Measurements from ENCODE around the gene REEP3.
"Not testable (repeated sequence)": the region's sequence is repeated elsewhere in the genome, so short reads cannot be mapped to it uniquely, and the experiment has no call there.

Gene REEP3

DNA sequence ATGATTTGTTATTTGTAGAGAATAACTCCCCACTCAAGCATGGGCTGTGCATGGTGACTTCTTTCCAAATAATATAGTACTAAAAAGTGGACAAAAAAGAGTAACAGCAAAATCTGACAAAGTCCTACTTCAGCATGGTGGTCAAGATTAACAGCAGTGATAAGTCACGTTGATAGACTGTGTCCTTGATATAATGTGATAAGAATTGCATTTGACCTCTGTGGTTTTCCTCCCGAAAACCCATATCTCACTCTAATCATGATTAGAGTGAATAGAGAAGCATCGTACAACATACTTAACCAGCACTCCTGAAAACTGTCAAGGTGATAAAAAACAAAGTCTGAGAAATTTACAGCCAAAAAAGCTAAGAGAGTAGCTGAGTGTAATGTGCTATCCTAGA is 42.4 kb downstream of the REEP3 start:
- no peak overlapping the region for H3K4ac ChIP-seq (ENCODE audit: low read depth in 1 of 2, low read length in 2 of 2)
- DNase-seq: no peak
- no peak overlapping the region for H2BK120ac ChIP-seq (ENCODE audit: low read depth, low read length)
- no peak overlapping the region for H3K27ac ChIP-seq (ENCODE audit: low read length, poor library complexity, severe bottlenecking)
- no peak overlapping the region for H2BK5ac ChIP-seq (ENCODE audit: low read depth, low read length, poor library complexity, severe bottlenecking)
- no peaks in the 10 kb centered on the region for H3K27me3 ChIP-seq (ENCODE audit: control insufficient read depth in 1 of 2, insufficient read depth in 1 of 2, low read length in 2 of 2)
- no peak overlapping the region for H3K14ac ChIP-seq (ENCODE audit: low read length in 2 of 2)
- no peak overlapping the region for H2AFZ ChIP-seq (ENCODE audit: low read depth, low read length)
- H3K36me3 ChIP-seq (ENCODE audit: control insufficient read depth in 1 of 2, insufficient read depth in 2 of 2, low read depth in 1 of 2, low read length in 2 of 2): peaks cover 0 to 3% of the 10 kb centered on the region in 2 experiments
- no peak overlapping the region for H4K91ac ChIP-seq (ENCODE audit: low read length)
- no peak overlapping the region for H2AK5ac ChIP-seq (ENCODE audit: low read length, severe bottlenecking)
- H3K9me3 ChIP-seq (ENCODE audit: control insufficient read depth, low read length): no peaks in the 10 kb centered on the region
- no peak overlapping the region for H4K8ac ChIP-seq (ENCODE audit: low read length)
- H3K4me2 ChIP-seq (ENCODE audit: low read length, poor library complexity, severe bottlenecking): no peak overlapping the region
- no peaks in the 10 kb centered on the region for H3K4me1 ChIP-seq (ENCODE audit: control insufficient read depth, insufficient read depth, low read depth, low read length)
- H3K23ac ChIP-seq (ENCODE audit: low read length in 2 of 2): no peak overlapping the region
- H2BK12ac ChIP-seq (ENCODE audit: low read length in 2 of 2): no peak overlapping the region
- peaks cover 15% of the 10 kb centered on the region for H3K79me1 ChIP-seq (replicated peaks; ENCODE audit: low read length, poor library complexity, severe bottlenecking)
- no peak overlapping the region for H3K4me3 ChIP-seq (ENCODE audit: insufficient read depth in 1 of 2, low read depth in 1 of 2, low read length in 2 of 2)
- H2BK15ac ChIP-seq (ENCODE audit: low read depth, poor library complexity, severe bottlenecking): no peak overlapping the region
- H3K9ac ChIP-seq (ENCODE audit: low read length): no peak overlapping the region
- WGBS: 86% methylated on average over 1 of the region's 3 CpGs
- no peak overlapping the region for H3K18ac ChIP-seq (ENCODE audit: low read depth in 1 of 2, low read length in 2 of 2)

DNA sequence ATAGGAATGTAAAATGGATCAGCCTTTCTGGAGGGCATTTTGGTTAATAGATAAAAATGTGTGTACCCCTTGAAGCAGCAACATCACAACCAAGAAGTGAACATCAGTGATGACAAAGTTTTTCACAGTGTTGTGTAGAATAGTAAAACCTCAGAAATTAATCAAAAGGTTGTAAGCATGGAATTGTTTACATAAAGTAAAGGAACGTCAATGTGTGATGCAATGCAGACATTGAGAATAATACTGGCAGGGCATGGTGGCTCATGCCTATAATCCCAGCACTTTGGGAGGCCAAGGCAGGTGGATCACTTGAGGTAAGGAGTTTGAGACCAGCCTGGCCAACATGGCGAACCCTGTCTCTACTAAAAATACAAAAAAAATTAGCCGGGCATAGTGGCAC is 43.5 kb downstream of the REEP3 start:
- H3K18ac ChIP-seq (ENCODE audit: low read depth in 1 of 2, low read length in 2 of 2); H2BK15ac ChIP-seq (ENCODE audit: low read depth, poor library complexity, severe bottlenecking); H2AFZ ChIP-seq (ENCODE audit: low read depth, low read length); H2BK120ac ChIP-seq (ENCODE audit: low read depth, low read length); H3K9me3 ChIP-seq (ENCODE audit: control insufficient read depth, low read length); H3K14ac ChIP-seq (ENCODE audit: low read length in 2 of 2); H3K27ac ChIP-seq (ENCODE audit: low read length, poor library complexity, severe bottlenecking); H3K36me3 ChIP-seq (ENCODE audit: control insufficient read depth in 1 of 2, insufficient read depth in 2 of 2, low read depth in 1 of 2, low read length in 2 of 2); DNase-seq; H3K9ac ChIP-seq (ENCODE audit: low read length); H4K8ac ChIP-seq (ENCODE audit: low read length); H3K23ac ChIP-seq (ENCODE audit: low read length in 2 of 2); H3K27me3 ChIP-seq (ENCODE audit: control insufficient read depth in 1 of 2, insufficient read depth in 1 of 2, low read length in 2 of 2); H2AK5ac ChIP-seq (ENCODE audit: low read length, severe bottlenecking); H3K4me1 ChIP-seq (ENCODE audit: control insufficient read depth, insufficient read depth, low read depth, low read length); H2BK12ac ChIP-seq (ENCODE audit: low read length in 2 of 2); H3K4me2 ChIP-seq (ENCODE audit: low read length, poor library complexity, severe bottlenecking); H3K4ac ChIP-seq (ENCODE audit: low read depth in 1 of 2, low read length in 2 of 2); H3K4me3 ChIP-seq (ENCODE audit: insufficient read depth in 1 of 2, low read depth in 1 of 2, low read length in 2 of 2); H4K91ac ChIP-seq (ENCODE audit: low read length); H2BK5ac ChIP-seq (ENCODE audit: low read depth, low read length, poor library complexity, severe bottlenecking): not testable (repeated sequence)
- WGBS: 79% methylated on average over 3 of the region's 3 CpGs
- H3K79me1 ChIP-seq (replicated peaks; ENCODE audit: low read length, poor library complexity, severe bottlenecking): peaks cover 15% of the 10 kb centered on the region

DNA sequence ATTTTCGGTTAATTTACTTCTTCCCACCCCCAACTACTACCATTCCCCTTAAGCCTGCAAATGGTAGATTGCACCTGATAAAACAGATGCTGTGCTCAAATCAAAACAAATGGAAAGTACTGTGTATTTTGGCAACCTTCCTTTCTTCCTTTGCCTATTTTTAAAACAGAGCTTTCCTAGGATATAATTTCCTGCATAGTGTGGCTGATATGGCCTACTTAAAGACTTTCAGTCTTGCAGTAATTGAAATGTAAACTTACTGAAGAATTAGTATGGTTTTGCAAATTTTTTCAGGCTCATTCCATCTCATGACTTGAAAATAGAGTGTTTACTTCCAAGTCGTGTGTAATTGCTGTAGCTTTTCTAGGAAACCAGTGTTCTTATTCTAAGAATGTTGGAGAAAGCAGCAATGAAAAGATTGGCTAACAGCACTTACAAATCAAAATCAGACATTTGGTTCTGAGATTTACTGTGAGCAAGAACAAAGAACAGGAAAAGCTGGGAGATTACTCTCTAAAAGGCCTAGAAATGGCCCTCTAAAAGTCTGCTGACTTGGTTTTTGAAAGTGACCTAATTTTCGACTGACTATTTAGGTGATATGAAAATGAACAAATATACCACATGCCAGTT is 52.0 kb downstream of the REEP3 start:
- Histone ChIP-seq H3K36me3 (ENCODE audit: control insufficient read depth in 1 of 2, insufficient read depth in 2 of 2, low read depth in 1 of 2, low read length in 2 of 2) (peaks cover 7 to 26% of the 10 kb centered on the region in 2 experiments), H3K4me2 (ENCODE audit: low read length, poor library complexity, severe bottlenecking) (peak overlapping the region; percentile 33), H4K91ac (ENCODE audit: low read length) (no peak overlapping the region), H3K9ac (ENCODE audit: low read length) (peak overlapping the region; percentile 71), H3K23ac (ENCODE audit: low read length in 2 of 2) (no peak overlapping the region), H3K4me3 (ENCODE audit: insufficient read depth in 1 of 2, low read depth in 1 of 2, low read length in 2 of 2) (no peak overlapping the region), H3K9me3 (ENCODE audit: control insufficient read depth, low read length) (no peaks in the 10 kb centered on the region), H3K27ac (ENCODE audit: low read length, poor library complexity, severe bottlenecking) (peak overlapping the region; percentile 49), H3K27me3 (ENCODE audit: control insufficient read depth in 1 of 2, insufficient read depth in 1 of 2, low read length in 2 of 2) (no peaks in the 10 kb centered on the region), H3K14ac (ENCODE audit: low read length in 2 of 2) (no peak overlapping the region), H4K8ac (ENCODE audit: low read length) (no peak overlapping the region), H2BK120ac (ENCODE audit: low read depth, low read length) (no peak overlapping the region), H3K79me1 (replicated peaks; ENCODE audit: low read length, poor library complexity, severe bottlenecking) (peaks cover 19% of the 10 kb centered on the region), H2BK5ac (ENCODE audit: low read depth, low read length, poor library complexity, severe bottlenecking) (no peak overlapping the region), H2AFZ (ENCODE audit: low read depth, low read length) (no peak overlapping the region), H3K4ac (ENCODE audit: low read depth in 1 of 2, low read length in 2 of 2) (no peak overlapping the region), H2BK12ac (ENCODE audit: low read length in 2 of 2) (no peak overlapping the region), H2AK5ac (ENCODE audit: low read length, severe bottlenecking) (no peak overlapping the region), H3K18ac (ENCODE audit: low read depth in 1 of 2, low read length in 2 of 2) (no peak overlapping the region), H2BK15ac (ENCODE audit: low read depth, poor library complexity, severe bottlenecking) (no peak overlapping the region), H3K4me1 (ENCODE audit: control insufficient read depth, insufficient read depth, low read depth, low read length) (no peaks in the 10 kb centered on the region)
- WGBS: 36% methylated on average over 2 of the region's 3 CpGs
- DNase-seq: peak; percentile 70

DNA sequence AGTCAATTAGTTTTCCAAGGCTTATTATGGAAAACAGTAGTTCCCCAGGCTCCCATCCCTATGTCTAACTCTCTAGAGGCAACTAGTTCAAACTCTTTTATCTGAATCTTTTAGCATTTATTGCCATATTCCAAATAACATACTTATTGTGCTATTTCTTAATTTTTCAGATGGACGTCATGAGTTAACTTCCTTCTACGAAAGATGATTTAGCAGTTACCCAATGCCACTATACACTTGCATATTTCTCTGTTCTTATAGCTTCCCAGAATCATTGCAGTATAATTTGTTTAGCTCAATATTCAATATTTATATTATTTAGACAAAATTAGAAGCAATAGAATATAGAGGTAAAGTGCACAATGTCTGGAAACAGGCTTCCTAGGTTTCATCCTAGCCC is 52.8 kb downstream of the REEP3 start:
- Histone ChIP-seq H3K4ac (ENCODE audit: low read depth in 1 of 2, low read length in 2 of 2) (no peak overlapping the region), H2BK12ac (ENCODE audit: low read length in 2 of 2) (no peak overlapping the region), H3K27ac (ENCODE audit: low read length, poor library complexity, severe bottlenecking) (no peak overlapping the region), H3K4me3 (ENCODE audit: insufficient read depth in 1 of 2, low read depth in 1 of 2, low read length in 2 of 2) (no peak overlapping the region), H2AFZ (ENCODE audit: low read depth, low read length) (no peak overlapping the region), H3K9me3 (ENCODE audit: control insufficient read depth, low read length) (no peaks in the 10 kb centered on the region), H3K36me3 (ENCODE audit: control insufficient read depth in 1 of 2, insufficient read depth in 2 of 2, low read depth in 1 of 2, low read length in 2 of 2) (peaks cover 7 to 26% of the 10 kb centered on the region in 2 experiments), H3K27me3 (ENCODE audit: control insufficient read depth in 1 of 2, insufficient read depth in 1 of 2, low read length in 2 of 2) (no peaks in the 10 kb centered on the region), H2AK5ac (ENCODE audit: low read length, severe bottlenecking) (no peak overlapping the region), H3K4me2 (ENCODE audit: low read length, poor library complexity, severe bottlenecking) (no peak overlapping the region), H3K4me1 (ENCODE audit: control insufficient read depth, insufficient read depth, low read depth, low read length) (no peaks in the 10 kb centered on the region), H2BK5ac (ENCODE audit: low read depth, low read length, poor library complexity, severe bottlenecking) (no peak overlapping the region), H3K9ac (ENCODE audit: low read length) (peak overlapping the region; percentile 71), H3K18ac (ENCODE audit: low read depth in 1 of 2, low read length in 2 of 2) (no peak overlapping the region), H4K91ac (ENCODE audit: low read length) (no peak overlapping the region), H4K8ac (ENCODE audit: low read length) (no peak overlapping the region), H3K79me1 (replicated peaks; ENCODE audit: low read length, poor library complexity, severe bottlenecking) (peaks cover 23% of the 10 kb centered on the region), H3K14ac (ENCODE audit: low read length in 2 of 2) (no peak overlapping the region), H2BK120ac (ENCODE audit: low read depth, low read length) (no peak overlapping the region), H3K23ac (ENCODE audit: low read length in 2 of 2) (no peak overlapping the region), H2BK15ac (ENCODE audit: low read depth, poor library complexity, severe bottlenecking) (no peak overlapping the region)
- 100% methylated on average over 2 of the region's 2 CpGs for WGBS
- DNase-seq: no peak

Measured in mesenchymal stem cell (in vitro differentiated cells and primary cell).